Adrenal gland (tissue), 5 donors: ENCODE data around the gene ELOB.

Experiments used
- CTCF ChIP-seq, 6 experiments: fragments of 450-650 bp in 4 of 6; fragments of 200-600 bp in 2 of 6; sonication (generic) in 1 of 6; IDR thresholded peaks; 1 replicate in 5 of 6; 2 replicates in 1 of 6; pipeline versions ENCODE4 v1.5.1 to v1.8.0; 2016 to 2021; ENCODE audit warnings: antibody characterized with exemption in 6 of 6, mild to moderate bottlenecking in 2 of 6, moderate library complexity in 1 of 6
- POLR2A ChIP-seq, 2 donors: fragments of 450-650 bp; IDR thresholded peaks; one replicate each; pipeline ENCODE4 v1.6.1; 2017; ENCODE audit warnings: antibody characterized with exemption in 2 of 2, mild to moderate bottlenecking in 2 of 2, moderate library complexity in 1 of 2
- donor health status: DM: no; HTN: no; CAD: no.

GRCh38 chr16:2791174-2791573 is 14.1 kb upstream of the ELOB start:
- no peak for TF ChIP-seq CTCF (IDR thresholded peaks at IDR 0.05)
- no peak for TF ChIP-seq POLR2A (IDR thresholded peaks at IDR 0.05)
